22Rv1 (cell line): Measurements from ENCODE around the gene GNG4.

ENCODE experiments used
- ZFX ChIP-seq: fragments of 450-650 bp; IDR thresholded peaks from 2 replicates; pipeline ENCODE4 v1.6.1; 2017; ENCODE audit warnings: antibody characterized with exemption, borderline replicate concordance
- TF ChIP-seq, protein P1 (sequence below): fragments of 450-650 bp; IDR thresholded peaks from 2 replicates; pipeline ENCODE4 v1.5.1; 2017; ENCODE audit warnings: mild to moderate bottlenecking

DNA sequence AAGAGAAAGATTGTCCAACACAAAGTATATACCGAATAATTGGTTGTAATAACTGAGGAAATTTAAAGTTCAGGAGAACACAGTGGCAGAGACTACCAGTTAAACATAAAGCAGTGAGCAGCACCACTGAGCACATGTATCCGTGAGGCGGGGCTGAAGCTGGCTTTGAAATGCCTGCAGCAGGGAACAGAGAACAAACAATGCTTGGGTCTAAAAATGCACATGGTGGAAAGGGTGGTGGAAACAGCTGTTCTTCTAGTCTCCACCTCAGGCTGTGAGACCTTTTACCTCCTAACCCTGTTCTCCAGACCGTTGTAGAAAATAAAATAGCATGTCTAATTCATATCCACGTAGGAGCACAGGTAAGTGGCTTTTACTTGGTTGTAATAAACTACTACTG is 7.7 kb upstream of the GNG4 start:
- TF ChIP-seq, protein P1, sequence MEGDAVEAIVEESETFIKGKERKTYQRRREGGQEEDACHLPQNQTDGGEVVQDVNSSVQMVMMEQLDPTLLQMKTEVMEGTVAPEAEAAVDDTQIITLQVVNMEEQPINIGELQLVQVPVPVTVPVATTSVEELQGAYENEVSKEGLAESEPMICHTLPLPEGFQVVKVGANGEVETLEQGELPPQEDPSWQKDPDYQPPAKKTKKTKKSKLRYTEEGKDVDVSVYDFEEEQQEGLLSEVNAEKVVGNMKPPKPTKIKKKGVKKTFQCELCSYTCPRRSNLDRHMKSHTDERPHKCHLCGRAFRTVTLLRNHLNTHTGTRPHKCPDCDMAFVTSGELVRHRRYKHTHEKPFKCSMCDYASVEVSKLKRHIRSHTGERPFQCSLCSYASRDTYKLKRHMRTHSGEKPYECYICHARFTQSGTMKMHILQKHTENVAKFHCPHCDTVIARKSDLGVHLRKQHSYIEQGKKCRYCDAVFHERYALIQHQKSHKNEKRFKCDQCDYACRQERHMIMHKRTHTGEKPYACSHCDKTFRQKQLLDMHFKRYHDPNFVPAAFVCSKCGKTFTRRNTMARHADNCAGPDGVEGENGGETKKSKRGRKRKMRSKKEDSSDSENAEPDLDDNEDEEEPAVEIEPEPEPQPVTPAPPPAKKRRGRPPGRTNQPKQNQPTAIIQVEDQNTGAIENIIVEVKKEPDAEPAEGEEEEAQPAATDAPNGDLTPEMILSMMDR: no peak
- no peak for TF ChIP-seq ZFX
